Skeletal muscle tissue (tissue), 4 donors: ENCODE data around the gene RUNDC3A. TPM values are rescaled to one million over a fixed set of nuclear protein-coding genes. Genes with fewer than 3 reads are reported as not detected.

ENCODE experiments used
- H3K27ac ChIP-seq: one replicate; pipeline ENCODE4 v1.7.0; 2013; ENCODE audit warnings: mild to moderate bottlenecking, low read depth, low read length, inconsistent platforms
- H3K27me3 ChIP-seq, 3 donors: one replicate each; pipeline ENCODE4 v1.7.0; 2013; ENCODE audit warnings: low read length in 3 of 3; ENCODE audit not compliant: control insufficient read depth in 3 of 3, insufficient read depth in 3 of 3
- H3K36me3 ChIP-seq, 3 donors: one replicate each; pipeline ENCODE4 v1.7.0; 2013; ENCODE audit warnings: low read length in 3 of 3; ENCODE audit not compliant: control insufficient read depth in 3 of 3, insufficient read depth in 3 of 3
- H3K4me1 ChIP-seq, 3 donors: one replicate each; pipeline ENCODE4 v1.7.0; 2013; ENCODE audit warnings: low read length in 3 of 3, mild to moderate bottlenecking in 3 of 3; ENCODE audit not compliant: control insufficient read depth in 3 of 3, insufficient read depth in 3 of 3
- H3K4me3 ChIP-seq, 3 donors: one replicate each; pipeline ENCODE4 v1.7.0; 2013; ENCODE audit warnings: low read length in 3 of 3
- H3K9ac ChIP-seq, 3 donors: one replicate each; pipeline ENCODE4 v1.7.0; 2013; ENCODE audit warnings: low read length in 3 of 3, mild to moderate bottlenecking in 3 of 3, moderate library complexity in 2 of 3, low read depth in 1 of 3
- H3K9me3 ChIP-seq, 3 donors: one replicate each; pipeline ENCODE4 v1.7.0; 2013; ENCODE audit warnings: low read length in 3 of 3; ENCODE audit not compliant: control insufficient read depth in 3 of 3
- total RNA-seq: library from RNA; depleted of rRNA; stranded (reverse); fragments of >200 nt; gene quantifications from one replicate; pipeline ENCODE4 v1.2.3, GENCODE V29; 2014
- donor health status: Osteomylitis.

Gene RUNDC3A
- total RNA-seq, 1 donor from 2014 or later, result 6.8 TPM

- no peak overlapping the region for H3K4me3 ChIP-seq
- H3K27me3 ChIP-seq, result peaks cover 49 to 57% (median 51%) of the 10 kb centered on the region in 3 donors
- H3K9ac ChIP-seq, result no peak overlapping the region
- H3K27ac ChIP-seq, result no peak overlapping the region
- peaks cover 0 to 4% (median 3%) of the 10 kb centered on the region in 3 donors for H3K4me1 ChIP-seq
- no peaks in the 10 kb centered on the region for H3K9me3 ChIP-seq
- peaks cover 13 to 17% (median 16%) of the 10 kb centered on the region in 3 donors for H3K36me3 ChIP-seq
Measured at GRCh38 chr17:44315760-44316731, 7.6 kb downstream of the RUNDC3A start.

DNA sequence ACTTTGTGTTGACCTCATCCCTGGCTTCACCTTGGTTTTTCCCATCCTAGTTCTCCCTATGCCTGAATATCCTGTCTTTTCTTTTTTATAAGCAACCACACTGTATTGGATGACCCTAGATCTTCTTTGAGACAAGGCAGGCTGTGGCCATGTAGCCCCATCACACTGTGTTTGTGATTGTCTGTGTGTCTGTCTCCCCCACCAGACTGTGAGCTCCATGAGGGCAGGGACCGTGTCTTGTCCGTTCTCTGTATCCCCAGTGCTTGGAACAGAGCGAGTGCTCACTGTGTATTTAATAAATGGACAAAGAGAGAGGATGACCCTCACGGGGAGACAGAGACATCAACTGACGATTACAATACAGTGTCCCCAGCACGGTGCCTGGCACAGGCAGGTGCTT lies 9.1 kb downstream of the RUNDC3A start:
- Histone ChIP-seq H3K27ac (no peak overlapping the region), H3K27me3 (peaks cover 46 to 54% (median 48%) of the 10 kb centered on the region in 3 donors), H3K9ac (no peak overlapping the region), H3K4me3 (no peak overlapping the region), H3K36me3 (peaks cover 27 to 30% (median 29%) of the 10 kb centered on the region in 3 donors), H3K9me3 (no peaks in the 10 kb centered on the region), H3K4me1 (peaks cover 0 to 5% (median 3%) of the 10 kb centered on the region in 3 donors)

- no peak overlapping the region for H3K9ac ChIP-seq
- no peak overlapping the region for H3K4me3 ChIP-seq
- H3K27me3 ChIP-seq, result peaks cover 40 to 48% (median 43%) of the 10 kb centered on the region in 3 donors
- no peaks in the 10 kb centered on the region for H3K9me3 ChIP-seq
- no peak overlapping the region for H3K27ac ChIP-seq
- peaks cover 28 to 30% (median 29%) of the 10 kb centered on the region in 3 donors for H3K36me3 ChIP-seq
- H3K4me1 ChIP-seq, result peaks cover under 1 to 8% (median 6%) of the 10 kb centered on the region in 3 donors
Measured at GRCh38 chr17:44318077-44318892, 9.9 kb downstream of the RUNDC3A start.

GRCh38 chr17:44320066-44320465 lies 11.7 kb downstream of the RUNDC3A start:
- peaks cover 8 to 14% (median 12%) of the 10 kb centered on the region in 3 donors for H3K4me1 ChIP-seq
- H3K27ac ChIP-seq, result no peak overlapping the region
- H3K9me3 ChIP-seq, result no peaks in the 10 kb centered on the region
- peaks cover 25 to 32% (median 28%) of the 10 kb centered on the region in 3 donors for H3K27me3 ChIP-seq
- H3K36me3 ChIP-seq, result peaks cover 28 to 30% (median 29%) of the 10 kb centered on the region in 3 donors
- H3K4me3 ChIP-seq, result no peak overlapping the region
- no peak overlapping the region for H3K9ac ChIP-seq

DNA sequence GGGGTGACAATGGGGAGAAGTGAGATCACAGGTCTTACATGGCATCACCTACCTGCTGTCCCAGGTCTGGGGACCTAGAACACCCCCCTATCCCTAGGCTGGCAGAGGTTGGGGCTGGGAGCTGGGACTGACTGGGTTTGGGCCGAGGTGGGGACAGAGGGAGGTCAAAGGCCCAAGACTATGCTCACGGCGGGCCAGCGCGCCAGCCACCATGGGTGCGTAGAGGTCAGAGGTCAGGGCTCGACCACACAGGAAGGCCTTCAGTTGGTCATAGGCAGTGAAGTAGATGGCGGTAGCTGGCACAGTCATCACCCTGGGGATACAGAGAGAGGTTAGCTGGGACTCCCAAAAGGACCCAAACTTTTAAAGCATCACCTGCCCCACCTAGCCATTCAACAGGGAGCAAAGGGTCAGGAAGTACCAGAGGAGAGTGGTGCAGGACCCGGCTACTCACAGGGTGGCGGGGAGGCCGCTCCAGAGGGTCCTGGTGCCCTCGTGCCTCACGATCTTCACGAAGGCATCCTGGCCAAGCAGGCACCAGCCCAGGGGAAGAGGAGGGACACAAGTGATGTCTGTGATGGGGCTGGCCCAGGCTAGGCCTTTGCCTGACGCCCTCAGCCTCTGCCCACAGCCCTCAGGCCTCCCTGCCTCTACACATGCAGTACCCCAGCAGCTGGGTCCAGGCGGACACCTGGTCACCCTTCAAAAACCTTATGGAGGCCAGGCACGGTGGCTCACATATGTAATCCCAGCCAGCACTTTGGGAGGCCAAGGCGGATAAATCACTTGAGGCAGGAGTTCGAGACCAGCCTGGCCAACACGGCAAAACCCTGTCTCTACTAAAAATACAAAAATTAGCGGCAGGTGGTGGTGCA lies 13.1 kb downstream of the RUNDC3A start:
- no peak overlapping the region for H3K9ac ChIP-seq
- no peak overlapping the region for H3K4me3 ChIP-seq
- H3K9me3 ChIP-seq, result no peaks in the 10 kb centered on the region
- peaks cover 28 to 30% (median 29%) of the 10 kb centered on the region in 3 donors for H3K36me3 ChIP-seq
- peaks cover 15 to 19% (median 17%) of the 10 kb centered on the region in 3 donors for H3K27me3 ChIP-seq
- peaks cover 8 to 28% (median 15%) of the 10 kb centered on the region in 3 donors for H3K4me1 ChIP-seq
- H3K27ac ChIP-seq, result no peak overlapping the region

GRCh38 chr17:44322236-44322895 lies 14.0 kb downstream of the RUNDC3A start:
- peaks cover 11 to 28% (median 19%) of the 10 kb centered on the region in 3 donors for H3K4me1 ChIP-seq
- H3K27ac ChIP-seq, result no peak overlapping the region
- no peak overlapping the region for H3K4me3 ChIP-seq
- H3K27me3 ChIP-seq, result peaks cover 7 to 11% (median 8%) of the 10 kb centered on the region in 3 donors
- no peak overlapping the region for H3K9ac ChIP-seq
- no peaks in the 10 kb centered on the region for H3K9me3 ChIP-seq
- peaks cover 28 to 30% (median 29%) of the 10 kb centered on the region in 3 donors for H3K36me3 ChIP-seq

DNA sequence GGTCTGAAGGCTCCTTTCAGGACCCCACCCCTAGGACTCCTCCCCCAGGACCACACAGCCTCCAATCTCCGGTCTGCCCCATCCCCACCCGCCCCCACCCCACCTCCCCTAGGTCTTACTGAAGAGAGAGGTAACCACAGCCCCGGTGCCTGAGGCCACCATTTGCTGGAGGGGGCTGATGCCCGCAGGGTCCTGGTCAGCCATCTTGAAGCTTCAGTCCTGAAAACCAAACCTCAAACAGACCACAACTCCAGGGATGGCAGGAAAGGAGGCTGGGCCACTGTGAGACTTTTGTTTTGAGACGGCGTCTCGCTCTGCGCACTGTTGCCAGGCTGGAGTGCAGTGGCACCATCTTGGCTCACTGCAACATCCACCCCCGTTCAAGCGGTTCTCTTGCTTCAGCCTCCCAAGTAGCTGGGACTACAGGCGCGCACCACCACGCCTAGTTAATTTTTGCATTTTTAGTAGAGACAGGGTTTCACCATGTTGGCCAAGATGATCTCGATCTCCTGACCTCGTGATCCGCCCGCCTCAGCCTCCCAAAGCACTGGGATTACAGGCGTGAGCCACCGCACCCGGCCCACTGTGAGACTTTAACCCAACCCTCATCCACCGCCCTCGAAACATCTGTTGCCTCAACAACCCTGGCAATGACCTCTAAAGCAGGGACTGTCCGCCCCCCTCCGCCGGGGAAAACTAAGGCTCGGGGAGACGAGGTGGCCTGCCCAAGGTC lies 15.1 kb downstream of the RUNDC3A start:
- Histone ChIP-seq H3K9ac (peak overlapping the region; percentile 79 to 92 (median 87)), H3K4me3 (peak overlapping the region; percentile 74 to 92 (median 91)), H3K36me3 (peaks cover 28 to 30% (median 29%) of the 10 kb centered on the region in 3 donors), H3K27me3 (no peaks in the 10 kb centered on the region), H3K27ac (no peak overlapping the region), H3K9me3 (no peaks in the 10 kb centered on the region), H3K4me1 (peaks cover 11 to 28% (median 19%) of the 10 kb centered on the region in 3 donors)

DNA sequence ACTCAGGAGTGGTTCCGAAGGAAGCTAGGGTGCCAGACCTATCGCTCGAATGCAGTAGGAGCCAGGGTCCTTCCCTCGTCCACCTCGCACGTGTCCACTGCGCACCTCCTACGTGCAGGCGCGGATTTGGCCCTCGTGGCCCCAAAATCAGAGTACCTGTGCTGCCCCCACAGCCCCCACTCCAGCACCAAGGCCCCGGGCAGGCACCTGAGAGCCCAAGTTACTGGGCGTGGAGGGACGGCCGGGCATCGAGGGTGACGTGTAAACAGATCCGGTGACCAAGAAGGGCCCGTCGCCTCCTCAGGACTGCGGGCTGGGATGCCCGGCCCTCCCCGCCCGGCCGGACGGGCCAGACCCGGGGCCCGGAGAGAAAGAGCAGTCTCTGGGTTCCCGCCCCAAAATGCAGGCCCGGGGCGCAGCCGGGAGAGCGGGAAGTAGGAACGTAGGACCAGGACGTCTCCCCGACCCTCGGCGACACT lies 15.7 kb downstream of the RUNDC3A start:
- Histone ChIP-seq H3K9ac (peak overlapping the region; percentile 79 to 92 (median 87)), H3K27ac (peak overlapping the region; percentile 87), H3K27me3 (no peaks in the 10 kb centered on the region), H3K4me1 (peaks cover 11 to 28% (median 19%) of the 10 kb centered on the region in 3 donors), H3K36me3 (peaks cover 28 to 30% (median 29%) of the 10 kb centered on the region in 3 donors), H3K4me3 (peak overlapping the region; percentile 74 to 92 (median 91)), H3K9me3 (no peaks in the 10 kb centered on the region)
